HG02759 (cell line): ENCODE measurements around the gene DIDO1.
"Not testable (repeated sequence)": the region's sequence is repeated elsewhere in the genome, so short reads cannot be mapped to it uniquely, and the experiment has no call there.

Source experiments
- ATAC-seq: cut with Tn5 transposase; IDR thresholded peaks from one replicate; pipeline ENCODE4 v1.9.1; 2021; ENCODE audit warnings: mild to moderate bottlenecking, moderate library complexity; ENCODE audit not compliant: unreplicated experiment

The DIDO1 gene

DNA sequence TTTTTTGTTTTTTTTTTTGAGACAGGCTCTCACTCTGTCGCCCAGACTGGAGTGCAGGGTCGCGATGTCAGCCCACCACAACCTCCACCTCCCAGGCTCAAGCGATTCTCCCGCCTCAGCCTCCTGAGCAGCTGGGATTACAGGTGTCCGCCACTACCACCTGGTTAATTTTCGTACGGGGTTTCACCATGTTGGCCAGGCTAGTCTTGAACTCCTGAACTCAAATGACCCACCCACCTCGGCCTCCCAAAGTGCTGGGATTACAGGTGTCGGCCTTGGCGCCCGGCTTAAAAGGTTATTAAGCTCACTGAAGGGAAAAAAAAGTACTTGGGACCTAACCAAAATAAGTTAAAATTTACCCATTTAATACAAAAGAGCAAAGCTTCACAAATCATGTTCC lies 66.6 kb downstream of the DIDO1 start:
- no peak for ATAC-seq

DNA sequence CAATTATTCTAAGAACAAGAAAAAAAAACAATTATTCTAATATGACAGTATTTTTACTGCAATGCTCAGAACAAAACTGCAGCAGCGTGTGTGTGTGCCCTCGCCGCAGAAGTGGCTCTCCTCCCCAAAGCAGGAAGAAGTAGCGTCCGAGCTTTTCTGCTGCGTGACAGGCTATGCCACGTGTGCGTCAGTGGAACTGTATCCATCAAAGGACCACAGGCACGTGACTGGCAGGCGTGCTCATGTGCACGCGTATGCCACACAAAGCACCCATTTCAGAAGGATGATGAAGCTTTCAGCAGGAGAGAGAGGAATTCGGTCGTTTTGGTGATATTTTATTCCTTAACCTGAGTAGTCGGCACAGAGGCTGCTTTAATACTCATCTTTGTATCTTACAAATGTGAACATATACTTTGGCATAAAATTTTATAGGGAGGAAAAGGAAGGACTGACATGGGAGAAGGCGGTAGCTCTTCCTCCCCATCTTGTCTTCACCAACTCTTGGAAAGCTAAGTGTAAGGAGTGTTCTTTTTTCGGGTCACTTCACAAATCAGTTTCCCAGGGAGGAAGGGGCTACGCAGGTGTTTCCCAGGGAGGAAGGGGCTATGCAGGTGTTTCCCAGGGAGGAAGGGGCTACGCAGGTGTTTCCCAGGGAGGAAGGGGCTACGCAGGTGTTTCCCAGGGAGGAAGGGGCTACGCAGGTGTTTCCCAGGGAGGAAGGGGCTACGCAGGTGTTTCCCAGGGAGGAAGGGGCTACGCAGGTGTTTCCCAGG lies 68.1 kb downstream of the DIDO1 start:
- no peak for ATAC-seq

- no peak for ATAC-seq
These were observed 69.2 kb downstream of the DIDO1 start for GRCh38 chr20:62856931-62857619.

GRCh38 chr20:62855120-62855519 lies 71.2 kb downstream of the DIDO1 start:
- no peak for ATAC-seq

- ATAC-seq = no peak
These were observed 72.2 kb downstream of the DIDO1 start for GRCh38 chr20:62854121-62854520.

GRCh38 chr20:62853304-62853703 lies 73.0 kb downstream of the DIDO1 start:
- not testable (repeated sequence) for ATAC-seq

GRCh38 chr20:62852841-62853240 lies 73.5 kb downstream of the DIDO1 start:
- no peak for ATAC-seq

DNA sequence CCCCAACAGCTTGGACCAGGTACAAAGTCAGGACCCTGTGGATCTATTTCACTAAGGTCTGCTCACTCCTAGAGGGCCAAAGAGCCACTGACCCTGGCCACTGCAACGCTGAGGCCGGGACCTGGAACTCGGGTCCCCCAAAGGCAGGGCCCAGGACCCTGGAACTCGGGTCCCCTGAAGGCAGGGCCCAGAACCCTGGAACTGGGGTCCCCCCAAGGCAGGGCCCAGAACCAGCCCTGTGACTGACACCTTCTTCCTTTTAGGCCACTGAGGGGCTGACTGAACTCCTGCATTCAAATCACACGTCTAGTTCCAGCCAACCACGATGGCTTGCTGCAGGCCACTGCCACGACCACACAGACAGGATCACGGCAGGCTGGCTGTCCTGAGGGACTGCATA lies 74.1 kb downstream of the DIDO1 start:
- no peak for ATAC-seq

- ATAC-seq = no peak
These were observed 75.9 kb downstream of the DIDO1 start for GRCh38 chr20:62850333-62850974.

DNA sequence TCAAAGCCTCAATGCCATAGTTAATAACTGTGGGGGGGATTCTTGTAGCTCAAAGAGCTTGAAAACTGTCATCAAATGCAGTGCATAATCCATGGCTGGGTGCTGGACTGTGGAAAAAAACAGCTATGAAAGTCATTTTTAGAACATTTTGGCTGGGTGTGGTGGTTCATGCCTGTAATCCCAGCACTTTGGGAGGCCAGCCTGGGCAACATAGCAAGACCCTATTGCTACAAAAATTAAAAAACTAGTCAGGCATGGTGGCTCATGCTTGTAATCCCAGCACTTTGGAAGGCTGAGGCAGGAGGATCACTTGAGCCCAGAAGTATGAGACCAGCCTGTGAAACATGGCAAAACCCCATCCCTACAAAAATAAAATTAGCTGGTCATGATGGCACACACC lies 76.9 kb downstream of the DIDO1 start:
- no peak for ATAC-seq

- ATAC-seq = not testable (repeated sequence)
These were observed 77.4 kb downstream of the DIDO1 start for GRCh38 chr20:62848917-62849316.

DNA sequence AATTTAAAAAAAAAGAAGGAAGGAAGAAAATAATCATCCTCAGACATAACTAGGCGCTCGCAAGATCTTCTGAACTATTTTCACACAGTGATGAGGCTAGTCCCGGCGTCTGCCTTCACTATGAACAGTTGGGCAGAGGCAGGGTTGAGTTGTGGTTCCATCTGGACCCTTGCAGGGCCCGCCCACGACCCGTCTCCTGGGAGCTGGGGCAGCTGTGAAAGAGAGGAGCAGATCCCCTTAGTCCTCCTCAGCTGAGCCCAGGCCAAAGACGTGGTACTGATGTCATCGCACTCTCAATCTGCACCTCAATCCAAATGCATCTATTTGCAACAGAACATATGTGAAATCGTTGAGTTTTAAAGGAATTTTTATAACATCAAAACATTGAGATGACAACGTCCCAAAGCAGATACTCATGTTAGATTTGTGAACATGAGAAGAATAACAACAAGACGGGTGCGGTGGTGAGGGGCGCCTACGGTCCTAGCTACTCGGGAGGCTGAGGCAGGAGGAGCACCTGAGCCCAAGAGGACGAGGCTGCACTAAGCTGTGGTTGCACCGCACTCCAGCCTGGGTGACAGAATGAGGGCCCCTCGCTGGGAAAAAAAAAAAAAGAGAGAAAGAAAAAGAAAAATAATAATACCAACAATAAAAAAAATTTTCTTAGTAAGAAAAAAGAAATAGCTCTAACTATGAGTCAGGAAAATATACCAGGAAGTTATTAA lies 80.0 kb downstream of the DIDO1 start:
- ATAC-seq = no peak

DNA sequence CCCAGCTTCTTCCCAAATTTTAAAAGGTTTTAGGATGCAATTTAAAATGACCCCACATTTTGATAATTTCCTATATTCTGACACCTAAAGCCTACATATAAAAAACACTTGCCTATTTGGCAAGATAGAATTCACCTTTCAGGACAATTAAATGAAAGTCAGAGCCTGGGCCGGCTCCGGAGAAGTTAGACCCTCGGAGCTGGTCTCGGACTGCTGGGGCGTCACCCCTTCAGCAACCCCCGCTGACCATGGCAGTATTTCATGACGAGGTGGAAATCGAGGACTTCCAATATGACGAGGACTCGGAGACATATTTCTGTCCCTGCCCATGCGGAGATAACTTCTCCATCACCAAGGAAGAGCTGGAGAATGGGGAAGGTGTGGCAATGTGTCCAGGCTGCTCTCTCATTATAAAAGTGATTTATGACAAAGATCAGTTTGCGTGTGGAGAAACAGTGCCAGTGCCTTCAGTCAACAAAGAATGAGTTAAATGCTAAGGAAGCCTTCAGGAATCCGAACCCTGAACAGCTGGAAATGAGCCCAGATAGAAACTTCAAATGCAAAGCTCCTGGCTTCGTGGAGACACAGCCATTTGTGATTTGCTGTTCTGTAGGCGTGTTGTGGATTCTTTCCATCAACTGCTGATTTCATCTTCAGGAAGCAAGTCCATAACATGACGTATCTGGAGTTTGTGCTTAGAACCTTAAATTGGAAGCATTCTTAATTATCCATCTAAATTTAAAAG lies 80.7 kb downstream of the DIDO1 start:
- no peak for ATAC-seq

DNA sequence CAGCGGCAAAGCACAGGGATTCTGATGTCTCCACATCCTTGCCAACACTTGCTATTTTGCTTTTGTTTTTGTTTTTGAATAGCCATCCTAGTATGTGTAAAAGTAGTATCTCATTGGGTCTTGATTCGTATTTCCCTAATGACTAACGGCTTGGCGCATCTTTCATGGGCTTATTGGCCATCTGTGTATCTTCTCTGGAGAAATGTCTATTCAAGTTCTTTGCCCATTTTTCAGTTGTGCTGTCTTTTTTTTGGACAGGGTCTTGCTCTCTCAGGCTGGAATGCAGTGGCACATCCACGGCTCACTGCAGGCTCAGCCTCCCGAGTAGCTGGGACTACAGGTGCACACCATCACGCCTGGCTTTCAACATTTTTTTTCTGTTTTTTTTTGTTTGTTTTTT lies 82.1 kb downstream of the DIDO1 start:
- no peak for ATAC-seq

DNA sequence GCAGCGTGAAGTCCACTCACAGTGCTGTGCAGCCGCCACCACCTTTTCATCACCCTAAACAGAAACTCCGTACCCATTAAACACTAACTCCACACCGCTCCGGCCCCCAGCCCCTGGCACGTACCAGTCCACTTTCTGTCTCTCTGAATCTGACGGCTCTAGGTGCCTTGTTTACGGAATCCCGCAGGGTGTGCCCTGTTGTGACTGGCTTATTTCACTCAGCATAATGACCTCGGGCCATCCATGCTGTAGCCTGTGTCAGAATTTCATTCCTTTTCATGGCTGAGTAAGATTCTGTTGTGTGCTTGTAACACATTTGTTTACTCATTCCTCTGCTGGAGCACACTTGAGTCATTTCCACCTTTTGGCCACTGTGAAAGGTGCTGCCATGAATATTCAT lies 82.6 kb downstream of the DIDO1 start:
- ATAC-seq = no peak

- no peak for ATAC-seq
These were observed 84.5 kb downstream of the DIDO1 start for GRCh38 chr20:62841705-62842212.

DNA sequence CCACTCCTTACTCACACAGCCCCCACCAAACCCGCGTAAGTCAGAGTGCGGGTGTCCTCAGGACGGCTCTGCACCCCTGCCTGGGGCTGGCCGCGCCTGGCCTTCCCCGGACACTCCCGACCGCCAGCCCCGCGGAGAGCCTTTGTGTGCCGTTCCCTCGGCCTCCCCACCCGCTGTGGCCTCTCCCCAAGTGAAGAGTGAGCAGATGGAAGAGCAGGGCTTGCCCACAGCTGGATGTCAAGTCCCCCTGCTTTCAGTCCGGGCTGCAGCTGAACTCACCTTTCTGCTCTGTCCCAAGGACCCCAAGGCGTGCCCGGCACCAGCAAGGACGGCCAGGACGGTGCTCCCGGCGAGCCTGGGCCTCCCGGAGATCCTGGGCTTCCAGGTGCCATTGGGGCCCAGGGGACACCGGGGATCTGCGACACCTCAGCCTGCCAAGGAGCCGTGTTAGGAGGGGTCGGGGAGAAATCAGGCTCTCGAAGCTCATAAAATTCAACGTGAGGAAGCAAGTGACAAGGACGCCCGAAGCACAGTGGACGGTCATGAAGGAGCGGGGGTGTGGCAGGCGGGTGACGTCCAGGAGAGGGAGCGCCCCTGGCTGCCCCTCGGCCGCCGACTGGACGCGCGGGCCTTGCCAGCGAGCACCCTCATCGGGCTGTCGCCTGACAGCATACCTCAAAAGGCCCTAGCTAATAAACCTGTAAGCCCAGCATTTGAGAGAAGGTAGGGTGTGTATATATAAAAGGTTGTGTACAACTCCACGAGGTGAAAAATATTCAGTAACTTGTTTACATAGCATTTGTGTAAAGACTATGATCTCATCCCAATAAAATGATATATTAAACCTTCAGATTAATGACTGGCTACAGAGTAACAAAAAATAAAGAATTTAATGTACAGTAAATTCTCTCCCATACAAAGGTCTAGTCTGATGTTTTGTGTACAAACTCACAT lies 85.8 kb downstream of the DIDO1 start:
- no peak for ATAC-seq

- ATAC-seq = no peak
These were observed 86.5 kb downstream of the DIDO1 start for GRCh38 chr20:62839816-62840215.

GRCh38 chr20:62839261-62839660 lies 87.0 kb downstream of the DIDO1 start:
- ATAC-seq = no peak
